ENCODE data around the gene CBX5.

CBX5 gene

DNA sequence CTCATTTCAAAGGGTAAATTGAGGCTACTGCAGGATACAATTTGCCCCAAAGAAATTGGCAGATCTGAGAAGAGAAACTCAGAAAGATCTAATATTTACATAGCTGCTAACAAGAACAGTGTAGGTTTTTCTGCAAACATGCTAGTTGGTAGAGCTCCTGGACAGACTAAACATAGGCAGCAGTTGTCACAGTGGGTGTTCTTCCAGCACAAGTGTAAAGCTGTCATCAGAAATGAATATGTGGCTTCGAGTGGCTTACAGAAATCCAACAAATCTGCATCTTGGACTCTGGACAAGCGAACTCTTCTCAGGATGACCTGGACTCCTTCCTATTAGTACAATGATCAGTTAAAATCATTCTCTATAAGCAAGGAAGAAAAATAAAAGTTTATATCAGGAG lies 5.9 kb downstream of the CBX5 start:
- DNase-seq (ENCODE audit: low read depth) = no peak
- no peak overlapping the region for H3K4me3 ChIP-seq (ENCODE audit: low read depth, low read length)
- TF ChIP-seq, protein P1, sequence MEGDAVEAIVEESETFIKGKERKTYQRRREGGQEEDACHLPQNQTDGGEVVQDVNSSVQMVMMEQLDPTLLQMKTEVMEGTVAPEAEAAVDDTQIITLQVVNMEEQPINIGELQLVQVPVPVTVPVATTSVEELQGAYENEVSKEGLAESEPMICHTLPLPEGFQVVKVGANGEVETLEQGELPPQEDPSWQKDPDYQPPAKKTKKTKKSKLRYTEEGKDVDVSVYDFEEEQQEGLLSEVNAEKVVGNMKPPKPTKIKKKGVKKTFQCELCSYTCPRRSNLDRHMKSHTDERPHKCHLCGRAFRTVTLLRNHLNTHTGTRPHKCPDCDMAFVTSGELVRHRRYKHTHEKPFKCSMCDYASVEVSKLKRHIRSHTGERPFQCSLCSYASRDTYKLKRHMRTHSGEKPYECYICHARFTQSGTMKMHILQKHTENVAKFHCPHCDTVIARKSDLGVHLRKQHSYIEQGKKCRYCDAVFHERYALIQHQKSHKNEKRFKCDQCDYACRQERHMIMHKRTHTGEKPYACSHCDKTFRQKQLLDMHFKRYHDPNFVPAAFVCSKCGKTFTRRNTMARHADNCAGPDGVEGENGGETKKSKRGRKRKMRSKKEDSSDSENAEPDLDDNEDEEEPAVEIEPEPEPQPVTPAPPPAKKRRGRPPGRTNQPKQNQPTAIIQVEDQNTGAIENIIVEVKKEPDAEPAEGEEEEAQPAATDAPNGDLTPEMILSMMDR (IDR thresholded peaks at IDR 0.05; ENCODE audit: insufficient read depth, low read depth, low read length, missing control alignments) = no peak

DNA sequence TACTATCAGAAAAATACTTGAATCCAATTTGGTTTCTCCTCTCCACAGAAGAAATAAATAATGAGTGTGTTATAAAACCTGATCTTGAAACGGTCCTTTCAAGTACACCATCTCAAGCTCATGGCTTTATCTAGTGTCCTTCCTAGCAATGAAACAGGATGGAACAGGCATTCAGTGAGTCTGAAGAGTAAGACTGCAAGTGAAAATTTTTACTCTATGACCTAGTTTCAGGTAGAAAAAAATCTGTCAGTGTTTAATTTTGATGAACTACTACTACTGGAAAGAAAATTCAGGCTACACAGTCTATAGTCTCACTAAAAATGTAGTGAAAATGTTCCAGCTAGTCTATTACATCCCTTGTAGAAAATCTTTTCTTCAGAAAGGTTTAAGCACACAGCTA lies 7.7 kb downstream of the CBX5 start:
- DNase-seq (ENCODE audit: low read depth) = peak; percentile 69
- H3K4me3 ChIP-seq (ENCODE audit: low read depth, low read length) = no peak overlapping the region
- TF ChIP-seq, protein P1 (IDR thresholded peaks at IDR 0.05; ENCODE audit: insufficient read depth, low read depth, low read length, missing control alignments) = no peak

DNA sequence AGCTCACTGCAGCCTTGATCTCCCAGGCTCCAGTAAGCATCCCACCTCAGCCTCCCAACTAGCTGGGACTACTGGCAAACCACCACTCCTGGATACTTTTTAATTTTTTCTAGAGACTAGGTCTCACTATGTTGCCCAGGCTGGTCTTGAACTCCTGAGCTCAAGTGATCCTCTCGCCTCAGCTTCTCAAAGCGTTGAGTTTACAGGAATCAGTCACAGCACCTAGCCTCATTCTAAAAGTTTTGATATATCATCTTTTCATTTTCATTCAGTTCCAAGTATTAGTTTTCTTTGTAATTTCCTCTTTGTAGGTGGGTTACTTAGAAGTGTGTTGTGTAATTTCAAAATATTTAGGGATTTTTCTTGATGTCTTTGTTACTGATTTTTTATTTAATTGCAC lies 9.6 kb downstream of the CBX5 start:
- DNase-seq (ENCODE audit: low read depth) = no peak
- no peak overlapping the region for H3K4me3 ChIP-seq (ENCODE audit: low read depth, low read length)
- TF ChIP-seq, protein P1 (IDR thresholded peaks at IDR 0.05; ENCODE audit: insufficient read depth, low read depth, low read length, missing control alignments) = no peak

DNA sequence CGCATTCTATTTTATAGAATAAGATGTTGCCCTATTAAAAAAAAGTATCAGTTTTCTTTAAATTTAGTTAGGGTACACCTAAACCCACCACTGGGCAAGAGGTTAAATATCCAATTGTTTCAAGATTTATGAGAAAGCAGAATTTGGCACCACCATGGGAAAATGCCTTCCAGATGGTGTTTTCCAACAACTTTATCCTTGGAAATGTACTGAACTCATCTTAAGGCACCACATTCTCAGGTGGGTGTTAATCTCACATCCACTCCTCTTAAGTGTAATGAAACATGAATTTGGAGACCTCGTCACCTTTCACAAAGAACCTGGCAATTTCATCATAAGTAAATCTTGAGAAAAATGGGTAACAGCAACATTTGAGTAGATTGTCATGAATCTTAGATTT lies 13.1 kb downstream of the CBX5 start:
- no peak for DNase-seq (ENCODE audit: low read depth)
- TF ChIP-seq, protein P1 (IDR thresholded peaks at IDR 0.05; ENCODE audit: insufficient read depth, low read depth, low read length, missing control alignments) = no peak
- no peak overlapping the region for H3K4me3 ChIP-seq (ENCODE audit: low read depth, low read length)

DNA sequence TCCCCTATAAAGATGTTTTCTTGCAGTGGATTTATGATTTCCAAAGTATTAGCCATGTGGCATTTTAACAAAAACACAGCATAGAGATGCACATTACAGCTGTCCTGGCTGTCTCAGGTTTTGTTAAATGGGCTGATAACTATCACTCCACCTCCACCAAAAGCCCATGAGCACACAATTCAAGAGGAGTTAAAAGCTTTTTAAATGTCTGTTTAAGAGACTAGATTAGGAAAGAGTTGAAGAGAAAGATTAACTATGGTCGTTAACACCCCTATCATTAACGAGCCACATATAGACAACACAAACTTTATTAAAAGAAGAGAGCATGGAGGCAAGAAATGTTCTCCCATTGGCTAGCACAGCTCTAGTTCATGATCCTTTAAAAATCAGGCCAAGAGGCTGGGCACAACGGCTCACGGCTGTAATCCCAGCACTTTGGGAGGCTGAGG lies 14.5 kb downstream of the CBX5 start:
- H3K4me3 ChIP-seq (ENCODE audit: low read depth, low read length) = no peak overlapping the region
- DNase-seq (ENCODE audit: low read depth) = no peak

DNA sequence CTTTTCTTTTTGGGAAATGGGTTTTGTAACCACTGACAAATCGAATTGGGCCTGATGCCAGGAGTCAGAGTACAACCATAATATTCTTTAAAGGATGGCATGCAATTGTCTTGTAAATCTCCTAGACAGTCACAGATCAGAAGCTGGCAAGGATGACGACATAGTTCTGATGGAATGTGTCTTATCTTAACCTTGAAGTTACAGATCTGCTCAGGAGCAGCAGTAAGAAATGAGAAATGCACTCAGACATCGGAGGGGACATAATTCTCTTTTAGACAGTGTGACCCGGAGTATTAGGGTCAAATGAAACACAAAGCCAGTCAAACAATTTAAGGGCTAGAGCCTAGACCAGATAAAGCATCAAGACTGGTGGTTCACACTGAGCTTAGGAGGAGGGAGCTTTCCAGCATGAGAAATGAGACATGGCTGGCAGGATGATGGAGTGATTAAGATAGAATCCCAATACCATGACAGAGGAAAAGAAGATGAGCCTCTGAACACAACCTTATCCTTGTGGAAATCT lies 17.5 kb downstream of the CBX5 start:
- no peak overlapping the region for H3K4me3 ChIP-seq (ENCODE audit: low read depth, low read length)
- TF ChIP-seq, protein P1 (IDR thresholded peaks at IDR 0.05; ENCODE audit: insufficient read depth, low read depth, low read length, missing control alignments) = no peak
- no peak for DNase-seq (ENCODE audit: low read depth)

More for the DNA sequence above, 14.5 kb downstream of the CBX5 start:
- TF ChIP-seq, protein P1 (IDR thresholded peaks at IDR 0.05; ENCODE audit: insufficient read depth, low read depth, low read length, missing control alignments) = no peak

DNA sequence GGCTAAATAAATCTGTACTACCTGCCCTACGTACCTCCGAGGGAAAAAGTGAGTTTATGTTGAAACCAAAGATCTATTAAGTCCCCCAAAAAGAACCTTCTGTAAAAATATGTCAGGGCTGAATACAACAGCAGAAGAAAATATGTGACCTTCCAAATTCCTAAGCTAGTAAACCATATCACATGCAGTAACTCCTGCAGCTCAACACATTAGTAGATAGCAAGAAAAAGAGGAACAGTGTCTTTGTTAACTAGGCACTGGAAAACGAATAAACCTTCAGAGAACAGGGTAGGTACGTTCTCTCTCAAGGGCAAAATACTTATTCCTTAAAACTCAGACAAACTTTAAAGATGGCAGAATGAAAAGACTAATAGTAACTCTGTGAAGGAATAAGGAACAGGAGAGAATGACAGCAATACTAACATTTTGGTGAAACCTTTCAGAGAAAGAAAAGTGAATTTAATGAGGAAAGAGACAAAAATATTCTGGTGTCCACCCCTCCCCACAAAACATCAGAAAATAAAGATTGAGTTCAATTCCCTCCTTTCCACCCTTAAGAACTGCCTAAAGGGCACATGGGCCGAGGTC lies 18.0 kb downstream of the CBX5 start:
- DNase-seq (ENCODE audit: low read depth) = no peak
- TF ChIP-seq, protein P1 (IDR thresholded peaks at IDR 0.05; ENCODE audit: insufficient read depth, low read depth, low read length, missing control alignments) = no peak
- H3K4me3 ChIP-seq (ENCODE audit: low read depth, low read length) = no peak overlapping the region
